GM23338 (cell line): ENCODE measurements around the gene GTF2A2. TPM values are rescaled to one million over a fixed set of nuclear protein-coding genes. Genes with fewer than 3 reads are reported as not detected.

Source experiments
- ATAC-seq: fragments of 200-7000 bp; cut with Tn5 transposase; 3 replicates; pipeline ENCODE4 v1.9.1; 2020
- DNase-seq: peaks from one replicate; pipeline ENCODE4 v3.0.0-alpha.2; 2015; ENCODE audit warnings: low spot score
- H2AFZ ChIP-seq: fragments of 200-600 bp; sonication (generic); 2 replicates; pipeline ENCODE4 v1.8.0; 2016; ENCODE audit warnings: antibody characterized with exemption, mild to moderate bottlenecking, moderate library complexity
- H3F3A ChIP-seq: fragments of 200-600 bp; sonication (generic); replicated peaks from 2 replicates; pipeline ENCODE4 v1.8.0; 2017; ENCODE audit warnings: antibody characterized with exemption, mixed run types, low read depth
- H3K27ac ChIP-seq: fragments of 200-600 bp; sonication (generic); 2 replicates; pipeline ENCODE4 v1.6.1; 2016; ENCODE audit warnings: low read depth
- H3K27me3 ChIP-seq: fragments of 200-600 bp; sonication (generic); 2 replicates; pipeline ENCODE4 v1.8.0; 2016; ENCODE audit warnings: mild to moderate bottlenecking, mixed run types, moderate library complexity; ENCODE audit not compliant: insufficient read depth
- H3K36me3 ChIP-seq: fragments of 200-600 bp; sonication (generic); 2 replicates; pipeline ENCODE4 v1.8.0; 2016; ENCODE audit warnings: mild to moderate bottlenecking; ENCODE audit not compliant: insufficient read depth
- H3K4me1 ChIP-seq: fragments of 200-600 bp; sonication (generic); 2 replicates; pipeline ENCODE4 v1.8.0; 2016; ENCODE audit warnings: mild to moderate bottlenecking, moderate library complexity; ENCODE audit not compliant: insufficient read depth
- H3K4me2 ChIP-seq: fragments of 200-600 bp; sonication (generic); 2 replicates; pipeline ENCODE4 v1.7.1; 2017; ENCODE audit warnings: mixed run types
- H3K4me3 ChIP-seq: fragments of 200-600 bp; sonication (generic); 2 replicates; pipeline ENCODE4 v1.6.1; 2016; ENCODE audit warnings: mixed run types
- H3K79me2 ChIP-seq: fragments of 200-600 bp; sonication (generic); replicated peaks from 2 replicates; pipeline ENCODE4 v1.8.0; 2017; ENCODE audit warnings: mild to moderate bottlenecking; ENCODE audit not compliant: insufficient read depth
- H3K9me2 ChIP-seq: fragments of 200-600 bp; sonication (generic); 2 replicates; pipeline ENCODE4 v1.8.0; 2017; ENCODE audit not compliant: insufficient read depth
- H4K20me1 ChIP-seq: fragments of 200-600 bp; sonication (generic); replicated peaks from 2 replicates; pipeline ENCODE4 v1.8.0; 2017; ENCODE audit warnings: mild to moderate bottlenecking; ENCODE audit not compliant: insufficient read depth
- H3K27ac Mint-ChIP-seq: 2 replicates; pipeline ENCODE4 v1.8.0; 2020; ENCODE audit warnings: inconsistent platforms, mild to moderate bottlenecking, moderate library complexity, mixed read lengths
- H3K27me3 Mint-ChIP-seq: 3 replicates; pipeline ENCODE4 v1.8.0; 2022; ENCODE audit warnings: low read depth, mild to moderate bottlenecking, moderate library complexity, mixed read lengths, inconsistent platforms; ENCODE audit not compliant: insufficient read depth, poor library complexity
- H3K36me3 Mint-ChIP-seq: 3 replicates; pipeline ENCODE4 v1.8.0; 2021; ENCODE audit warnings: low read depth, mild to moderate bottlenecking, inconsistent platforms, moderate library complexity, mixed read lengths
- H3K4me1 Mint-ChIP-seq: 3 replicates; pipeline ENCODE4 v1.8.0; 2020; ENCODE audit warnings: mild to moderate bottlenecking, inconsistent platforms, mixed read lengths
- H3K4me3 Mint-ChIP-seq: 3 replicates; pipeline ENCODE4 v1.8.0; 2021; ENCODE audit warnings: moderate library complexity, mild to moderate bottlenecking, inconsistent platforms, mixed read lengths
- H3K9me3 Mint-ChIP-seq: 3 replicates; pipeline ENCODE4 v1.8.0; 2020; ENCODE audit warnings: moderate library complexity, mild to moderate bottlenecking, inconsistent platforms, mixed read lengths
- CREB1 ChIP-seq: fragments of 250-450 bp; sonication (Bioruptor Pico); IDR thresholded peaks from 2 replicates; pipeline ENCODE4 v1.5.0; 2020; ENCODE audit warnings: low read depth, mild to moderate bottlenecking, moderate library complexity
- EZH2 ChIP-seq: fragments of 200-600 bp; sonication (generic); IDR thresholded peaks from one replicate; pipeline ENCODE4 v1.8.0; 2017; ENCODE audit warnings: antibody characterized with exemption, mild to moderate bottlenecking, low read depth; ENCODE audit not compliant: unreplicated experiment
- EZH2phosphoT487 ChIP-seq: fragments of 200-600 bp; sonication (generic); IDR thresholded peaks from one replicate; pipeline ENCODE4 v1.8.1; 2018; ENCODE audit warnings: antibody characterized with exemption; ENCODE audit not compliant: unreplicated experiment
- JUNB ChIP-seq: IDR thresholded peaks from one replicate; pipeline ENCODE4 v1.6.1; 2016; ENCODE audit warnings: antibody characterized with exemption; ENCODE audit not compliant: unreplicated experiment
- NANOG ChIP-seq: IDR thresholded peaks from 2 replicates; pipeline ENCODE4 v1.6.1; 2016; ENCODE audit warnings: antibody characterized with exemption, borderline replicate concordance
- POLR2AphosphoS5 ChIP-seq: IDR thresholded peaks from 2 replicates; pipeline ENCODE4 v1.6.1; 2016; ENCODE audit warnings: antibody characterized with exemption, low read depth
- STAT1 ChIP-seq: IDR thresholded peaks from one replicate; pipeline ENCODE4 v1.6.1; 2016; ENCODE audit warnings: antibody characterized with exemption; ENCODE audit not compliant: unreplicated experiment
- ZNF114 ChIP-seq: fragments of 250-450 bp; sonication (Bioruptor Pico); IDR thresholded peaks from 2 replicates; pipeline ENCODE4 v1.5.0; 2020; ENCODE audit warnings: mild to moderate bottlenecking, moderate library complexity
- ZNF331 ChIP-seq: fragments of 250-450 bp; sonication (Bioruptor Pico); IDR thresholded peaks from 2 replicates; pipeline ENCODE4 v1.5.0; 2020; ENCODE audit warnings: low read depth, mild to moderate bottlenecking, moderate library complexity
- polyA plus RNA-seq: library from polyadenylated mRNA; unstranded; fragments of >200 nt; fragmentation: Nextera tagmentation; extraction: Ambion mirVana; gene quantifications from 2 replicates; pipeline ENCODE4 v1.2.1, GENCODE V29; 2016
- total RNA-seq: library from RNA; depleted of rRNA; stranded (reverse); fragments of >200 nt; shearing (Covaris generic); gene quantifications from 2 replicates; pipeline ENCODE4 v1.2.3, GENCODE V29; 2014
- TF ChIP-seq, protein P1 (sequence below): fragments of 250-450 bp; sonication (Bioruptor Pico); IDR thresholded peaks from 2 replicates; pipeline ENCODE4 v1.5.0; 2020; ENCODE audit warnings: mild to moderate bottlenecking, moderate library complexity
- TF ChIP-seq, protein P2 (sequence below): IDR thresholded peaks from one replicate; pipeline ENCODE4 v1.6.1; 2018; ENCODE audit warnings: antibody characterized with exemption; ENCODE audit not compliant: unreplicated experiment
- TF ChIP-seq, protein P3 (sequence below): IDR thresholded peaks from 2 replicates; pipeline ENCODE4 v1.6.1; 2016; ENCODE audit warnings: antibody characterized with exemption
- TF ChIP-seq, protein P4 (sequence below), 2 experiments: fragments of 200-600 bp in 1 of 2; sonication (generic) in 1 of 2; conservative IDR thresholded peaks; 2 replicates each; pipeline versions ENCODE4 v1.5.1 to v1.6.1; 2016 to 2017; ENCODE audit warnings: antibody characterized with exemption in 2 of 2, low read depth in 2 of 2, mild to moderate bottlenecking in 2 of 2, moderate library complexity in 1 of 2

The GTF2A2 gene
- total and polyA plus RNA-seq, 2 experiments from 2014 or later, result 45.9 to 424 TPM

DNA sequence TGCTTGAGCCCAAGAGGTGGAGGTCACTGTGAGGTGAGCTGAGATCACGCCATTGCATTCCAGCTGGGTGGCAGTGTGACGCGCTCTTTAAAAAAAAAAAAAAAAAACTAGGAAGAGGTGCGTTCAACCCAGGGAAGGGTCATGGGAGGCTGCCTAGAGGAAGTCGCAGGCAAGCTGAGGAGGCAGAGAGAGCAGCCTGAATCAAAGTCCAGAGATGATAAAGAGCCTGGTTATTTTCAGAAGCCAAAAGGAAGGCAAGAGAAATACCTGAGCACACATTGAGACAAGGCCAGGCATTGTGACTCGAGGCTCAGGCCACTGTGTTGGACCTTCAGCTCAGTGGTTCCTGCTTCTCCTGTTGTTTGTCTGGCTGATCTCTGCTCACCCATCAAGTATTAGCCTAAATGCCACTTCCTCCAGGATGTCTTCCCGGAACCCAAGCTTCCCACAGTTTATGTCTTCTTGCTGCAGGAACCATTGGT lies 61.8 kb downstream of the GTF2A2 start:
- no peaks in the 10 kb centered on the region for H3K9me2 ChIP-seq
- Mint-ChIP-seq H3K4me1 (0 out of 3 replicates have a peak, but pooled peaks cover 2% of the 10 kb centered on the region), H3K36me3 (0 out of 3 replicates have a peak, but pooled peaks cover 4% of the 10 kb centered on the region), H3K27ac (no peak overlapping the region), H3K27me3 (peaks cover 8% of the 10 kb centered on the region), H3K4me3 (no peak overlapping the region), H3K9me3 (peaks cover 4% of the 10 kb centered on the region; the same call in 2 of the 3 replicates)
- H3K36me3 ChIP-seq, result no peaks in the 10 kb centered on the region
- H3F3A ChIP-seq, result no peaks in the 10 kb centered on the region
- no peaks in the 10 kb centered on the region for H3K79me2 ChIP-seq
- H3K27ac ChIP-seq, result no peak overlapping the region
- TF ChIP-seq POLR2AphosphoS5 (no peak), JUNB (no peak), ZNF331 (CRISPR knock-in tag) (no peak), CREB1 (CRISPR knock-in tag) (no peak), EZH2phosphoT487 (no peak), STAT1 (no peak), NANOG (no peak), ZNF114 (CRISPR knock-in tag) (no peak), EZH2 (no peak)
- TF ChIP-seq, protein P1, sequence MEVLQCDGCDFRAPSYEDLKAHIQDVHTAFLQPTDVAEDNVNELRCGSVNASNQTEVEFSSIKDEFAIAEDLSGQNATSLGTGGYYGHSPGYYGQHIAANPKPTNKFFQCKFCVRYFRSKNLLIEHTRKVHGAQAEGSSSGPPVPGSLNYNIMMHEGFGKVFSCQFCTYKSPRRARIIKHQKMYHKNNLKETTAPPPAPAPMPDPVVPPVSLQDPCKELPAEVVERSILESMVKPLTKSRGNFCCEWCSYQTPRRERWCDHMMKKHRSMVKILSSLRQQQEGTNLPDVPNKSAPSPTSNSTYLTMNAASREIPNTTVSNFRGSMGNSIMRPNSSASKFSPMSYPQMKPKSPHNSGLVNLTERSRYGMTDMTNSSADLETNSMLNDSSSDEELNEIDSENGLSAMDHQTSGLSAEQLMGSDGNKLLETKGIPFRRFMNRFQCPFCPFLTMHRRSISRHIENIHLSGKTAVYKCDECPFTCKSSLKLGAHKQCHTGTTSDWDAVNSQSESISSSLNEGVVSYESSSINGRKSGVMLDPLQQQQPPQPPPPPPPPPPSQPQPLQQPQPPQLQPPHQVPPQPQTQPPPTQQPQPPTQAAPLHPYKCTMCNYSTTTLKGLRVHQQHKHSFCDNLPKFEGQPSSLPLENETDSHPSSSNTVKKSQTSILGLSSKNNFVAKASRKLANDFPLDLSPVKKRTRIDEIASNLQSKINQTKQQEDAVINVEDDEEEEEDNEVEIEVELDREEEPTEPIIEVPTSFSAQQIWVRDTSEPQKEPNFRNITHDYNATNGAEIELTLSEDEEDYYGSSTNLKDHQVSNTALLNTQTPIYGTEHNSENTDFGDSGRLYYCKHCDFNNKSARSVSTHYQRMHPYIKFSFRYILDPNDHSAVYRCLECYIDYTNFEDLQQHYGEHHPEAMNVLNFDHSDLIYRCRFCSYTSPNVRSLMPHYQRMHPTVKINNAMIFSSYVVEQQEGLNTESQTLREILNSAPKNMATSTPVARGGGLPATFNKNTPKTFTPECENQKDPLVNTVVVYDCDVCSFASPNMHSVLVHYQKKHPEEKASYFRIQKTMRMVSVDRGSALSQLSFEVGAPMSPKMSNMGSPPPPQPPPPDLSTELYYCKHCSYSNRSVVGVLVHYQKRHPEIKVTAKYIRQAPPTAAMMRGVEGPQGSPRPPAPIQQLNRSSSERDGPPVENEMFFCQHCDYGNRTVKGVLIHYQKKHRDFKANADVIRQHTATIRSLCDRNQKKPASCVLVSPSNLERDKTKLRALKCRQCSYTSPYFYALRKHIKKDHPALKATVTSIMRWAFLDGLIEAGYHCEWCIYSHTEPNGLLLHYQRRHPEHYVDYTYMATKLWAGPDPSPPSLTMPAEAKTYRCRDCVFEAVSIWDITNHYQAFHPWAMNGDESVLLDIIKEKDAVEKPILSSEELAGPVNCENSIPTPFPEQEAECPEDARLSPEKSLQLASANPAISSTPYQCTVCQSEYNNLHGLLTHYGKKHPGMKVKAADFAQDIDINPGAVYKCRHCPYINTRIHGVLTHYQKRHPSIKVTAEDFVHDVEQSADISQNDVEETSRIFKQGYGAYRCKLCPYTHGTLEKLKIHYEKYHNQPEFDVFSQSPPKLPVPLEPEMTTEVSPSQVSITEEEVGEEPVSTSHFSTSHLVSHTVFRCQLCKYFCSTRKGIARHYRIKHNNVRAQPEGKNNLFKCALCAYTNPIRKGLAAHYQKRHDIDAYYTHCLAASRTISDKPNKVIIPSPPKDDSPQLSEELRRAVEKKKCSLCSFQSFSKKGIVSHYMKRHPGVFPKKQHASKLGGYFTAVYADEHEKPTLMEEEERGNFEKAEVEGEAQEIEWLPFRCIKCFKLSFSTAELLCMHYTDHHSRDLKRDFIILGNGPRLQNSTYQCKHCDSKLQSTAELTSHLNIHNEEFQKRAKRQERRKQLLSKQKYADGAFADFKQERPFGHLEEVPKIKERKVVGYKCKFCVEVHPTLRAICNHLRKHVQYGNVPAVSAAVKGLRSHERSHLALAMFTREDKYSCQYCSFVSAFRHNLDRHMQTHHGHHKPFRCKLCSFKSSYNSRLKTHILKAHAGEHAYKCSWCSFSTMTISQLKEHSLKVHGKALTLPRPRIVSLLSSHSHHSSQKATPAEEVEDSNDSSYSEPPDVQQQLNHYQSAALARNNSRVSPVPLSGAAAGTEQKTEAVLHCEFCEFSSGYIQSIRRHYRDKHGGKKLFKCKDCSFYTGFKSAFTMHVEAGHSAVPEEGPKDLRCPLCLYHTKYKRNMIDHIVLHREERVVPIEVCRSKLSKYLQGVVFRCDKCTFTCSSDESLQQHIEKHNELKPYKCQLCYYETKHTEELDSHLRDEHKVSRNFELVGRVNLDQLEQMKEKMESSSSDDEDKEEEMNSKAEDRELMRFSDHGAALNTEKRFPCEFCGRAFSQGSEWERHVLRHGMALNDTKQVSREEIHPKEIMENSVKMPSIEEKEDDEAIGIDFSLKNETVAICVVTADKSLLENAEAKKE (CRISPR knock-in tag), result no peak
- TF ChIP-seq, protein P2, sequence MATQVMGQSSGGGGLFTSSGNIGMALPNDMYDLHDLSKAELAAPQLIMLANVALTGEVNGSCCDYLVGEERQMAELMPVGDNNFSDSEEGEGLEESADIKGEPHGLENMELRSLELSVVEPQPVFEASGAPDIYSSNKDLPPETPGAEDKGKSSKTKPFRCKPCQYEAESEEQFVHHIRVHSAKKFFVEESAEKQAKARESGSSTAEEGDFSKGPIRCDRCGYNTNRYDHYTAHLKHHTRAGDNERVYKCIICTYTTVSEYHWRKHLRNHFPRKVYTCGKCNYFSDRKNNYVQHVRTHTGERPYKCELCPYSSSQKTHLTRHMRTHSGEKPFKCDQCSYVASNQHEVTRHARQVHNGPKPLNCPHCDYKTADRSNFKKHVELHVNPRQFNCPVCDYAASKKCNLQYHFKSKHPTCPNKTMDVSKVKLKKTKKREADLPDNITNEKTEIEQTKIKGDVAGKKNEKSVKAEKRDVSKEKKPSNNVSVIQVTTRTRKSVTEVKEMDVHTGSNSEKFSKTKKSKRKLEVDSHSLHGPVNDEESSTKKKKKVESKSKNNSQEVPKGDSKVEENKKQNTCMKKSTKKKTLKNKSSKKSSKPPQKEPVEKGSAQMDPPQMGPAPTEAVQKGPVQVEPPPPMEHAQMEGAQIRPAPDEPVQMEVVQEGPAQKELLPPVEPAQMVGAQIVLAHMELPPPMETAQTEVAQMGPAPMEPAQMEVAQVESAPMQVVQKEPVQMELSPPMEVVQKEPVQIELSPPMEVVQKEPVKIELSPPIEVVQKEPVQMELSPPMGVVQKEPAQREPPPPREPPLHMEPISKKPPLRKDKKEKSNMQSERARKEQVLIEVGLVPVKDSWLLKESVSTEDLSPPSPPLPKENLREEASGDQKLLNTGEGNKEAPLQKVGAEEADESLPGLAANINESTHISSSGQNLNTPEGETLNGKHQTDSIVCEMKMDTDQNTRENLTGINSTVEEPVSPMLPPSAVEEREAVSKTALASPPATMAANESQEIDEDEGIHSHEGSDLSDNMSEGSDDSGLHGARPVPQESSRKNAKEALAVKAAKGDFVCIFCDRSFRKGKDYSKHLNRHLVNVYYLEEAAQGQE, result no peak
- TF ChIP-seq, protein P3, sequence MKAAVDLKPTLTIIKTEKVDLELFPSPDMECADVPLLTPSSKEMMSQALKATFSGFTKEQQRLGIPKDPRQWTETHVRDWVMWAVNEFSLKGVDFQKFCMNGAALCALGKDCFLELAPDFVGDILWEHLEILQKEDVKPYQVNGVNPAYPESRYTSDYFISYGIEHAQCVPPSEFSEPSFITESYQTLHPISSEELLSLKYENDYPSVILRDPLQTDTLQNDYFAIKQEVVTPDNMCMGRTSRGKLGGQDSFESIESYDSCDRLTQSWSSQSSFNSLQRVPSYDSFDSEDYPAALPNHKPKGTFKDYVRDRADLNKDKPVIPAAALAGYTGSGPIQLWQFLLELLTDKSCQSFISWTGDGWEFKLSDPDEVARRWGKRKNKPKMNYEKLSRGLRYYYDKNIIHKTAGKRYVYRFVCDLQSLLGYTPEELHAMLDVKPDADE, result no peak
- TF ChIP-seq, protein P4, sequence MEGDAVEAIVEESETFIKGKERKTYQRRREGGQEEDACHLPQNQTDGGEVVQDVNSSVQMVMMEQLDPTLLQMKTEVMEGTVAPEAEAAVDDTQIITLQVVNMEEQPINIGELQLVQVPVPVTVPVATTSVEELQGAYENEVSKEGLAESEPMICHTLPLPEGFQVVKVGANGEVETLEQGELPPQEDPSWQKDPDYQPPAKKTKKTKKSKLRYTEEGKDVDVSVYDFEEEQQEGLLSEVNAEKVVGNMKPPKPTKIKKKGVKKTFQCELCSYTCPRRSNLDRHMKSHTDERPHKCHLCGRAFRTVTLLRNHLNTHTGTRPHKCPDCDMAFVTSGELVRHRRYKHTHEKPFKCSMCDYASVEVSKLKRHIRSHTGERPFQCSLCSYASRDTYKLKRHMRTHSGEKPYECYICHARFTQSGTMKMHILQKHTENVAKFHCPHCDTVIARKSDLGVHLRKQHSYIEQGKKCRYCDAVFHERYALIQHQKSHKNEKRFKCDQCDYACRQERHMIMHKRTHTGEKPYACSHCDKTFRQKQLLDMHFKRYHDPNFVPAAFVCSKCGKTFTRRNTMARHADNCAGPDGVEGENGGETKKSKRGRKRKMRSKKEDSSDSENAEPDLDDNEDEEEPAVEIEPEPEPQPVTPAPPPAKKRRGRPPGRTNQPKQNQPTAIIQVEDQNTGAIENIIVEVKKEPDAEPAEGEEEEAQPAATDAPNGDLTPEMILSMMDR (conservative IDR thresholded peaks at IDR 0.05; ENCODE audit: low read depth in 2 of 2), result no peak
- H3K4me2 ChIP-seq, result no peak overlapping the region
- H3K4me3 ChIP-seq, result no peak overlapping the region
- no peaks in the 10 kb centered on the region for H3K27me3 ChIP-seq
- 0 out of 2 replicates have a peak overlapping the region, but pooled peaks have one; percentile 69 for H2AFZ ChIP-seq
- H4K20me1 ChIP-seq, result no peaks in the 10 kb centered on the region
- DNase-seq, result no peak
- no peaks in the 10 kb centered on the region for H3K4me1 ChIP-seq
- ATAC-seq, result no peak
